Gastrocnemius medialis (tissue), 4 donors: ENCODE data around the gene WIZ. TPM values are rescaled to one million over a fixed set of nuclear protein-coding genes. Genes with fewer than 3 reads are reported as not detected.

Experiments
- ATAC-seq, 2 donors: fragments of 150-250 bp; one replicate each; pipeline ENCODE4 v1.9.1; 2016
- DNase-seq, 2 donors: peaks; one replicate each; pipeline ENCODE4 v3.0.0-alpha.2; 2019
- H3K27ac ChIP-seq, 4 donors: fragments of 200-600 bp; sonication (generic); 1 replicate in 1 of 4; 2 replicates in 3 of 4; pipeline ENCODE4 v1.5.1; 2016 to 2018; ENCODE audit warnings: mild to moderate bottlenecking in 2 of 4, moderate library complexity in 1 of 4
- H3K27me3 ChIP-seq, 3 donors: fragments of 200-600 bp; sonication (generic) in 2 of 3; 1 replicate in 1 of 3; 2 replicates in 2 of 3; pipeline versions ENCODE4 v1.5.1 to v1.6.0; 2016 to 2019; ENCODE audit warnings: mild to moderate bottlenecking in 1 of 3, moderate library complexity in 1 of 3
- H3K36me3 ChIP-seq, 2 donors: fragments of 200-600 bp; sonication (generic) in 1 of 2; one replicate each; pipeline ENCODE4 v1.5.1; 2017 to 2018
- H3K4me1 ChIP-seq, 2 donors: fragments of 200-600 bp; sonication (generic) in 1 of 2; one replicate each; pipeline ENCODE4 v1.5.1; 2016 to 2017; ENCODE audit warnings: mild to moderate bottlenecking in 2 of 2
- H3K4me3 ChIP-seq, 4 donors: fragments of 200-600 bp; sonication (generic) in 3 of 4; 1 replicate in 1 of 4; 2 replicates in 3 of 4; pipeline ENCODE4 v1.5.1; 2016 to 2019; ENCODE audit warnings: mild to moderate bottlenecking in 2 of 4
- H3K9me3 ChIP-seq, 3 donors: fragments of 200-600 bp; sonication (generic) in 2 of 3; 1 replicate in 1 of 3; 2 replicates in 2 of 3; pipeline ENCODE4 v1.5.1; 2016 to 2019
- CTCF ChIP-seq, 5 experiments: fragments of 450-650 bp in 3 of 5; fragments of 200-600 bp in 2 of 5; sonication (generic) in 2 of 5; IDR thresholded peaks in 4 of 5; conservative IDR thresholded peaks in 1 of 5; 1 replicate in 4 of 5; 2 replicates in 1 of 5; pipeline ENCODE4 v1.5.1; 2016 to 2019; ENCODE audit warnings: antibody characterized with exemption in 5 of 5, mild to moderate bottlenecking in 3 of 5, moderate library complexity in 3 of 5
- POLR2A ChIP-seq, 2 donors: fragments of 450-650 bp; IDR thresholded peaks; one replicate each; pipeline ENCODE4 v1.6.1; 2017; ENCODE audit warnings: antibody characterized with exemption in 2 of 2, mild to moderate bottlenecking in 2 of 2, moderate library complexity in 2 of 2
- in situ Hi-C, 4 donors: fragments of 200-750 bp; cut with MboI; loops; one replicate each; pipeline versions ENCODE4 v1.15.0 to v1.8.0; 2017; ENCODE audit warnings: low sequenced_read_pairs in 4 of 4
- intact Hi-C: fragments of 100-400 bp; cut with DNase I; formaldehyde crosslinking; loops from one replicate; pipeline ENCODE4 v1.15.1; 2023; ENCODE audit warnings: low total_unique reads
- microRNA counts, 2 donors: library from miRNA; unstranded; fragments of <30 nt; microRNA quantifications; one replicate each; lab custom pipeline; 2016
- microRNA-seq, 2 donors: library from miRNA; unstranded; fragments of <30 nt; microRNA quantifications; one replicate each; pipeline ENCODE4, GENCODE V29; 2016; ENCODE audit warnings: borderline replicate concordance in 2 of 2
- total RNA-seq, 4 donors: library from RNA; depleted of rRNA; stranded (reverse); fragments of >200 nt; gene quantifications; one replicate each; pipeline versions ENCODE4 v1.1.0 to v1.2.3, GENCODE V29; 2016

WIZ gene
- total RNA-seq, 4 donors from 2014 or later, result 28.0 to 40.6 (median 32.5) TPM

GRCh38 chr19:15372470-15372869 lies 77.3 kb downstream of the WIZ start:
- TF ChIP-seq CTCF (IDR thresholded peaks at IDR 0.05 in 4 of 5, conservative IDR thresholded peaks at IDR 0.05 in 1 of 5), result no peak
- TF ChIP-seq POLR2A (IDR thresholded peaks at IDR 0.05), result no peak
- peaks cover 39 to 42% of the 10 kb centered on the region in 2 donors for H3K4me1 ChIP-seq

GRCh38 chr19:15371786-15372380 lies 77.9 kb downstream of the WIZ start:
- peaks cover 33 to 36% of the 10 kb centered on the region in 2 donors for H3K4me1 ChIP-seq

More at GRCh38 chr19:15372470-15372869, 77.3 kb downstream of the WIZ start:
- DNase-seq (no peak), ATAC-seq (no peak)
- H3K4me3 ChIP-seq, result no peak overlapping the region
- in situ Hi-C loops, result loop anchor here in 3 of 4 donors (10.0 to 25.0 kb wide), 3 partner anchors 62 to 190 kb away; no protein-coding TSS in a partner anchor
- no peaks in the 10 kb centered on the region for H3K9me3 ChIP-seq
- intact Hi-C loops, result no loop called here
- H3K36me3 ChIP-seq, result peaks cover 1 to 62% of the 10 kb centered on the region in 2 donors
- peak overlapping the region in 3 of 4 donors; percentile 4 to 97 (median 50) for H3K27ac ChIP-seq
- H3K27me3 ChIP-seq, result no peaks in the 10 kb centered on the region

GRCh38 chr19:15371119-15371518 lies 78.6 kb downstream of the WIZ start:
- in situ Hi-C loops, result loop anchor here in 3 of 4 donors (10.0 to 25.0 kb wide), 3 partner anchors 64 to 191 kb away; no protein-coding TSS in a partner anchor
- TF ChIP-seq POLR2A (IDR thresholded peaks at IDR 0.05), result no peak
- Histone ChIP-seq H3K4me1 (peaks cover 25 to 28% of the 10 kb centered on the region in 2 donors), H3K27me3 (no peaks in the 10 kb centered on the region), H3K4me3 (no peak overlapping the region), H3K9me3 (no peaks in the 10 kb centered on the region), H3K27ac (peak overlapping the region in 3 of 4 donors; percentile 4 to 97 (median 50)), H3K36me3 (peaks cover 5 to 73% of the 10 kb centered on the region in 2 donors)
- ATAC-seq (no peak), DNase-seq (no peak)
- intact Hi-C loops, result no loop called here

More at GRCh38 chr19:15371786-15372380, 77.9 kb downstream of the WIZ start:
- peaks cover 5 to 68% of the 10 kb centered on the region in 2 donors for H3K36me3 ChIP-seq
- intact Hi-C loops, result no loop called here
- H3K4me3 ChIP-seq, result no peak overlapping the region
- no peak for DNase-seq
- no peaks in the 10 kb centered on the region for H3K9me3 ChIP-seq
- H3K27ac ChIP-seq, result peak overlapping the region in 3 of 4 donors; percentile 4 to 97 (median 50)
- no peak for ATAC-seq
- no peaks in the 10 kb centered on the region for H3K27me3 ChIP-seq
- in situ Hi-C loops, result loop anchor here in 3 of 4 donors (10.0 to 25.0 kb wide), 3 partner anchors 63 to 190 kb away; no protein-coding TSS in a partner anchor
- TF ChIP-seq POLR2A (IDR thresholded peaks at IDR 0.05) (no peak), CTCF (IDR thresholded peaks at IDR 0.05 in 4 of 5, conservative IDR thresholded peaks at IDR 0.05 in 1 of 5) (no peak)

MicroRNA genes within 50 kb of the gene (microRNA counts, 767-probe panel; counts per million panel counts)
- 356 to 448 counts per million in 2 donors for microRNA hsa-miR-1470 (lab: Ali Mortazavi, UCI)

Small RNA genes within 50 kb of the gene (microRNA-seq; reads per million reads assigned to microRNA genes)
- gene MIR1470, result 0 reads per million in 2 donors

Other genes starting within 250 kb of the WIZ start
- gene NOTCH3, start 249.0 kb downstream of the WIZ start, total RNA-seq, result 10 to 100 TPM in 3 of 4 donors, 1 to 10 TPM in 1; 6.4 to 53.3 (median 32.7) TPM
- not detected for gene EPHX3, start 217.5 kb downstream of the WIZ start, total RNA-seq
- gene BRD4, start 117.4 kb downstream of the WIZ start, total RNA-seq, result 10 to 100 TPM; 64.8 to 83.2 (median 73.9) TPM
- 10 to 100 TPM; 26.0 to 41.5 (median 27.5) TPM for gene AKAP8, start 70.2 kb downstream of the WIZ start, total RNA-seq
- gene AKAP8L, start 31.0 kb downstream of the WIZ start, total RNA-seq, result 100 to 1,000 TPM in 1 of 4 donors, 10 to 100 TPM in 3; 69.3 to 142 (median 85.6) TPM
- gene RASAL3, start 14.6 kb upstream of the WIZ start, total RNA-seq, result 1 to 10 TPM in 1 of 4 donors, under 1 TPM in 2, not detected in 1; 0.36 to 1.6 (median 0.38) TPM
- gene PGLYRP2, start 29.5 kb upstream of the WIZ start, total RNA-seq, result not detected
- under 1 TPM in 3 of 4 donors, not detected in 1; 0.24 to 0.29 (median 0.25) TPM for gene CYP4F22, start 58.6 kb upstream of the WIZ start, total RNA-seq
- not detected for gene CYP4F8, start 165.3 kb upstream of the WIZ start, total RNA-seq
- gene CYP4F3, start 190.9 kb upstream of the WIZ start, total RNA-seq, result under 1 TPM in 3 of 4 donors, not detected in 1; 0.05 to 0.93 (median 0.68) TPM
- gene CYP4F12, start 223.1 kb upstream of the WIZ start, total RNA-seq, result 1 to 10 TPM in 3 of 4 donors, under 1 TPM in 1; 0.71 to 2.8 (median 1.3) TPM